Ishikawa (cell line): Measurements from ENCODE around the gene TTC13.

ENCODE experiments used
- CEBPB ChIP-seq: IDR thresholded peaks from 2 replicates; pipeline ENCODE4 v1.6.1; 2012
- CREB1 ChIP-seq: IDR thresholded peaks from 2 replicates; pipeline ENCODE4 v1.6.1; 2012; ENCODE audit warnings: low read depth
- EGR1 ChIP-seq: IDR thresholded peaks from 2 replicates; pipeline ENCODE4 v1.6.1; 2012
- EP300 ChIP-seq: IDR thresholded peaks from 2 replicates; pipeline ENCODE4 v1.6.1; 2012; ENCODE audit warnings: borderline replicate concordance
- MAX ChIP-seq: IDR thresholded peaks from 2 replicates; pipeline ENCODE4 v1.6.1; 2012
- NFIC ChIP-seq: IDR thresholded peaks from 2 replicates; pipeline ENCODE4 v1.6.1; 2012
- RAD21 ChIP-seq: IDR thresholded peaks from 2 replicates; pipeline ENCODE4 v1.6.1; 2012; ENCODE audit warnings: low read depth
- TAF1 ChIP-seq: IDR thresholded peaks from 2 replicates; pipeline ENCODE4 v1.6.1; 2012; ENCODE audit warnings: low read depth, mild to moderate bottlenecking
- YY1 ChIP-seq: IDR thresholded peaks from 2 replicates; pipeline ENCODE4 v1.6.1; 2012; ENCODE audit warnings: low read depth
- ZBTB7A ChIP-seq: IDR thresholded peaks from 2 replicates; pipeline ENCODE4 v1.6.1; 2012; ENCODE audit warnings: low read depth
- TF ChIP-seq, protein P1 (sequence below): IDR thresholded peaks from 2 replicates; pipeline ENCODE4 v1.6.1; 2012; ENCODE audit warnings: low read depth, mild to moderate bottlenecking

- TF ChIP-seq TAF1 (no peak), CEBPB (no peak), EGR1 (no peak), MAX (no peak), CREB1 (no peak), YY1 (no peak), RAD21 (no peak), EP300 (no peak), ZBTB7A (no peak), NFIC (no peak)
- TF ChIP-seq, protein P1, sequence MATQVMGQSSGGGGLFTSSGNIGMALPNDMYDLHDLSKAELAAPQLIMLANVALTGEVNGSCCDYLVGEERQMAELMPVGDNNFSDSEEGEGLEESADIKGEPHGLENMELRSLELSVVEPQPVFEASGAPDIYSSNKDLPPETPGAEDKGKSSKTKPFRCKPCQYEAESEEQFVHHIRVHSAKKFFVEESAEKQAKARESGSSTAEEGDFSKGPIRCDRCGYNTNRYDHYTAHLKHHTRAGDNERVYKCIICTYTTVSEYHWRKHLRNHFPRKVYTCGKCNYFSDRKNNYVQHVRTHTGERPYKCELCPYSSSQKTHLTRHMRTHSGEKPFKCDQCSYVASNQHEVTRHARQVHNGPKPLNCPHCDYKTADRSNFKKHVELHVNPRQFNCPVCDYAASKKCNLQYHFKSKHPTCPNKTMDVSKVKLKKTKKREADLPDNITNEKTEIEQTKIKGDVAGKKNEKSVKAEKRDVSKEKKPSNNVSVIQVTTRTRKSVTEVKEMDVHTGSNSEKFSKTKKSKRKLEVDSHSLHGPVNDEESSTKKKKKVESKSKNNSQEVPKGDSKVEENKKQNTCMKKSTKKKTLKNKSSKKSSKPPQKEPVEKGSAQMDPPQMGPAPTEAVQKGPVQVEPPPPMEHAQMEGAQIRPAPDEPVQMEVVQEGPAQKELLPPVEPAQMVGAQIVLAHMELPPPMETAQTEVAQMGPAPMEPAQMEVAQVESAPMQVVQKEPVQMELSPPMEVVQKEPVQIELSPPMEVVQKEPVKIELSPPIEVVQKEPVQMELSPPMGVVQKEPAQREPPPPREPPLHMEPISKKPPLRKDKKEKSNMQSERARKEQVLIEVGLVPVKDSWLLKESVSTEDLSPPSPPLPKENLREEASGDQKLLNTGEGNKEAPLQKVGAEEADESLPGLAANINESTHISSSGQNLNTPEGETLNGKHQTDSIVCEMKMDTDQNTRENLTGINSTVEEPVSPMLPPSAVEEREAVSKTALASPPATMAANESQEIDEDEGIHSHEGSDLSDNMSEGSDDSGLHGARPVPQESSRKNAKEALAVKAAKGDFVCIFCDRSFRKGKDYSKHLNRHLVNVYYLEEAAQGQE: no peak
Observed at GRCh38 chr1:230867101-230867902, 111.4 kb downstream of the TTC13 start.
